GM12875 (cell line): Measurements from ENCODE around the gene TERF2IP.

ENCODE experiments used
- H3K4me3 ChIP-seq: one replicate; pipeline ENCODE4 v1.5.1; 2011; ENCODE audit warnings: low read depth, low read length, control low read depth
- TF ChIP-seq, protein P1 (sequence below): IDR thresholded peaks from 2 replicates; pipeline ENCODE4 v1.5.1; 2011; ENCODE audit warnings: low read depth, mild to moderate bottlenecking, control low read depth, inconsistent platforms, low read length, moderate library complexity, borderline replicate concordance; ENCODE audit not compliant: insufficient read depth

The TERF2IP gene

DNA sequence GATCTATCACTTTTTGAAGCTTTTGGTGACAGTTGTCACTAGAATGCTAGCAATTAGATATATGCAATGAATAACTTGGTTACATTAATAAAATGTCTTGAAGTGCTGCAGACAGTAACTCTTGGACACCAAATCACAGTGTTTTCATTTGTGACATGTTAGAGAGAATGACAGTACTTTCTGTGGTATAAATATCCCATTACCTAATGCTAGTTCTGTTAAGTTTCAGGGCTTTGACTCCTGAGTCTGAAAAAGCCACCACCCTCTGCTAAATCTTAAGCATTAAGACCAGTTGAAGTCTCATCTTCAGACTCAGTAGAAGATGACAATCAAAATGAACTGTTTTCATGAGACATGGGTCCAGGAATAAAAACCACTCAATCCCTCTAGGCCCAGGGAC, 39.8 kb downstream of the TERF2IP start:
- H3K4me3 ChIP-seq = no peak overlapping the region
- TF ChIP-seq, protein P1, sequence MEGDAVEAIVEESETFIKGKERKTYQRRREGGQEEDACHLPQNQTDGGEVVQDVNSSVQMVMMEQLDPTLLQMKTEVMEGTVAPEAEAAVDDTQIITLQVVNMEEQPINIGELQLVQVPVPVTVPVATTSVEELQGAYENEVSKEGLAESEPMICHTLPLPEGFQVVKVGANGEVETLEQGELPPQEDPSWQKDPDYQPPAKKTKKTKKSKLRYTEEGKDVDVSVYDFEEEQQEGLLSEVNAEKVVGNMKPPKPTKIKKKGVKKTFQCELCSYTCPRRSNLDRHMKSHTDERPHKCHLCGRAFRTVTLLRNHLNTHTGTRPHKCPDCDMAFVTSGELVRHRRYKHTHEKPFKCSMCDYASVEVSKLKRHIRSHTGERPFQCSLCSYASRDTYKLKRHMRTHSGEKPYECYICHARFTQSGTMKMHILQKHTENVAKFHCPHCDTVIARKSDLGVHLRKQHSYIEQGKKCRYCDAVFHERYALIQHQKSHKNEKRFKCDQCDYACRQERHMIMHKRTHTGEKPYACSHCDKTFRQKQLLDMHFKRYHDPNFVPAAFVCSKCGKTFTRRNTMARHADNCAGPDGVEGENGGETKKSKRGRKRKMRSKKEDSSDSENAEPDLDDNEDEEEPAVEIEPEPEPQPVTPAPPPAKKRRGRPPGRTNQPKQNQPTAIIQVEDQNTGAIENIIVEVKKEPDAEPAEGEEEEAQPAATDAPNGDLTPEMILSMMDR = no peak

DNA sequence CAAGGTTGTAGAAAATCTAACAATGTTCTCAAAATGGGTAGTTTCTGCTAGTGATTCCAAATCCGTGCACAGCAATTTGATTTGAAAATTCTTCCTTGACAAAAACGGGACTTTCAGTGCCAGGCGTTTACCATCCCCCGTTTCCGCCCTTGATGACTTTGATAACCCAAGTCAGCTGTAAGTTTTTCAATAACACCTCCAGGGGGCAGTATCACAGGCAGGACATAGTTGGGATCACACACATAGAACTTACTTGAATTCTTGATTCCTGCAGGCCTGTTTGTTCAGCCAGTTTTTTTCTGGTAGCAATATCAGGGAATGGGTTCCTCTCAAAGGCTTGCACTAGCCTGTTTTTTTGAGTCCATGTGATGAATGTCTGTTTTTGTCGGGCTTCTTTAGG, 48.1 kb downstream of the TERF2IP start:
- TF ChIP-seq, protein P1 = no peak
- H3K4me3 ChIP-seq = no peak overlapping the region

DNA sequence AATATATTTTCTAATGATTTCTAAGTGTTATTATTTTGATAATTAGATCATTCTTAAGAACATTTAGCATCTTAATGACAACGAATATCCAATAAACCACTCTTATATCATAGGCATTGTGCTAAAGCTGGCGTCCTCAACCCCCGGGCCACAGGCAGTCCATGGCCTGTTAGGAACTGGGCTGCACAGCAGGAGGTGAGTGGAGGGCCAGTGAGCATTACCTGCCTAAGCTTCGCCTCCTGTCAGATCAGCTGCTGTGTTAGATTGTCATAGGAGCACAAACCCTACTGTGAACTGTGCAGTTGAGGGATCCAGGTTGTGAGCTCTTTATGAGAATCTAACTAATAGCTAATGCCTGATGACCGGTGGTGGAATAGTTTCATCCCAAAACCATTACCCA, 50.0 kb downstream of the TERF2IP start:
- no peak overlapping the region for H3K4me3 ChIP-seq
- TF ChIP-seq, protein P1 = no peak

DNA sequence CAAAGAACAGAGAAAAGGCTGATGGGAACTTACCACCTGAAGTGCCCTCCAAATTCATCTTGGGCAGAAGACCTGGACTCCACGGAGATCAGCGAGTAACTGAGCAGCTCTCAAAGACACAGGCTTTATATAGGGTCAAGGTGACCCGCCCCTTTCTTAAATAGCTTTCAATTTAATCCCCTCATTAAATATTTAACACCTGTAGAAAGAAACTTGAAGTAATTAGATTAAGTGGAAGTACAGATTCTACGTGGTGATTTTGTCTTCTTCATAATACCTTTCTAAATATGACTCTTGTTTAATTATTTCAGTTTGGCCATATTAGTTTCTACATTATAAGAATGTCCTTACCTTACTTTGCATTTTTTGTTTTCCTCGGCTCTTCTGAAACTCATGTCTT, 53.8 kb downstream of the TERF2IP start, which contains the start of gene DUXB:
TSS of gene DUXB (minus strand) at position 101 of the 400 bp plus-strand sequence. CDS start at position 58, 43 bp downstream.
- no peak within 1 kb of the TSS for H3K4me3 ChIP-seq
- TF ChIP-seq, protein P1 = no peak

DNA sequence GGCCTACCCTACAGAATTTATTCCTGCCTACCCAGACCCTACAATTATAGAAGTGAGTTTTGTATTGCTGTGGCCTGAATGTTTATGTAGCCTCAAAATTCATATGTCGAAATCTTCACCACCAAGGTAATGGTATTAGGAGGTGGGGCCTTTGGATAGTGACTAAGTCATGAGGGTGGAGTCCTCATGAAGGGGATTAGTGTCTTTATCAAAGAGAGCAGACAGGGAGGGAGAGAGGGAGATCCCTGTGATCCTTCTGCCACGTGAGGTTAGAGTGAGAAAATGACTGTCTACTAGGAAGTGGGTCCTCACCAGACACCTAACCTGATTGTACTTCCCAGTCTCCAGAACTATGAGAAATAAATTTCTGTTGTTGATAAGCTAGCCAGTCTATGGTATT, 54.7 kb downstream of the TERF2IP start:
- TF ChIP-seq, protein P1 = no peak
- no peak overlapping the region for H3K4me3 ChIP-seq

DNA sequence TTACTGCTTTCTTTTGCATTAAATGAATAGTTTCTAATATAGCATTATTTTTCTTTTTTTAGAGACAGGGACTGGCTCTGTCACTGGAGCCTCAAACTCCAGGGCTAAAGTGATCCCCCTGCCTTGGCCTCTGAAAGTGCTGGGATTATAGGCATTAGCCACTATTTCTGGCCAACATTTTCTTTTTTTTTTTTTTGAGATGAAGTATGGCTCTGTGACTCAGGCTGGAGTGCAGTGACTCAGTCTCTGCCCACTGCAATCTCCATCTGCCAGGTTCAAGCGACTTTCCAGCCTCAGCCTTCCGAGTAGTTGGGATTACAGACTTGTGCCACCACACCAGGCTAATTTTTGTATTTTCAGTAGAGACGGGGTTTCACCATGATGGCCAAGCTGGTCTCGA, 55.7 kb downstream of the TERF2IP start:
- TF ChIP-seq, protein P1 = no peak
- no peak overlapping the region for H3K4me3 ChIP-seq
